Stimulated activated CD4-positive, alpha-beta T cell treated with anti-CD3 and anti-CD28 coated beads, Interleukin-2, amount 100 ng/mL, for 24 hours (primary cell): Measurements from ENCODE around the gene MYOD1.

ENCODE experiments used
- DNase-seq, 2 donors: peaks; one replicate each; pipeline ENCODE4 v3.0.0-alpha.2; 2020

The MYOD1 gene

GRCh38 chr11:17703951-17704350, 15.4 kb upstream of the MYOD1 start:
- no peak for DNase-seq

GRCh38 chr11:17707830-17708229, 11.5 kb upstream of the MYOD1 start:
- no peak for DNase-seq

DNA sequence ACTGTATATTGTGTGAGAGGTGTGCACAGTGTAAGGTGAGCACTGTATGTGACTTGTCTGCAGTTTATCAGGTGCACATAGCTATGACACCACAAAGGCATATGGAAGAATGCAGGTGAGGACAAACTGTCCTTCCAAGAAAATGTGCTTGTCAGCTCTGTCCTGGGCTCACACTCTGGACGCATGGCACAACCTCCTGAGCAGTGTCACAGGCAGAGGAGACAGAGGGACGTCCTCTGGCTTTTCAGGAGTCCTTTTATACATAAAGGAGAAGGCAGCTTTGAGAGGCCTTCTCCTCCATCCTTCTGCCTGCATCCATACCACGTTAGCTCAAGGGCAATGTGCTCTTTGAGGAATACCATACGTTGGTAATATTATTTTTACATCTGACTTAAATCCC, 7.5 kb upstream of the MYOD1 start:
- DNase-seq, result no peak

DNA sequence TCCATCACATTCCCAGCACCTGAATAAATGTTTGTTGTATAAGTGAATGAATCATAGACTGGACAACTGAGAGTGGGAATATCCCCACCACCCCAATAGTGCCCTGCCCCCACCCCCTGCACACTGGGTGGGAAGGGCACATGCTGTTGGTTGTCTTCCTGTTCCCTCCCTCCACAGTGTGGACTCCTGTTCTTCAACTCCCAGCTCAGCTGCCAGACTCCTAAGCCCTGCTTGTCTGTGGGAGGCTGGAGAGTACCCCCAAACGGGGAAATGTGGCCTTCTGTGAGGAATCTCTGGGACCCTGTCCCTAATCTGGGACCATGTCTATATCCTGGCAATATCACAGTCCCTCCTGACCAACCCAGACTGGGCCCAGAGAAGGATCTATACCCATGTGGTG, 5.5 kb upstream of the MYOD1 start:
- no peak for DNase-seq

- DNase-seq, result no peak
These were observed 5.0 kb upstream of the MYOD1 start for GRCh38 chr11:17714356-17714854.

DNA sequence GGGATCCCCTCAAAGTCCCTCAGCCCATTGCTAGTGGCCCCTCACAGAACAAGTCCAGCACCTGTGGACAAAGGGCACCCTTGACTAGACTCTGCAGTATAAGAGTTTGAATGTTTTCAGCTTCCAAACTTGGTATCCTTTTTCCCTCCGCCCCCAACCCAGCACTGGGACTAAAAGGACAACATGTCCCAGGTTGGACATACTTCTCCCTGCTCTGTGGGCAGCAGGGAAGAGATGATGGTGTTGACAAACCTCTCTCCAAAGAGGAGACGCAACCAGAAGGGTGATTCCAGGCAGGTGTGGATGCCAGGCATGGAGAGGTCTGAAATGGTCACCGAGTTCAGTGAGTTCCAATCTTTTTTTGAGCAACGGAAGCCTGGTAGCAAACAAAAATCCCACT, 4.5 kb upstream of the MYOD1 start:
- no peak for DNase-seq

DNA sequence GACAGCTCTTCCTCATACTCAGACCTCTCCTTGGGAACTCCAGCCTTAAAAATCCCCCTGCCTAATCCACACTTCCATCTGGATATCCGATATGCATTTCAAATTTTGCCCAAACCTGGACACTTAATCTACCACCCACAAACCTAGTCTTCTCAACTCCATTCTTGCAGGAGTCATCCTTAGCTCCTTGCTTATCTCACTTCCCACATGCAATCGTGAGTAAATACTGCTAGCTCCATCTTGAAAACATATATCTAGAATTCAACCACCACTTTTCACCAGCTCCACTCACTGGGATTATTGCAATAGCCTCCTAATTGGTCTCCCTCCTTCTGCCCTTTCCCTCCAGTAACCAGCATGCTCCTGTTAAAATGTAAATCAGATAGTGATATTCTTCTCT, 2.6 kb upstream of the MYOD1 start:
- no peak for DNase-seq

- no peak for DNase-seq
These were observed 1.4 kb upstream of the MYOD1 start for GRCh38 chr11:17718015-17718414.

GRCh38 chr11:17718510-17718962, 835 bp upstream of the MYOD1 start:
- no peak for DNase-seq

- DNase-seq, result peak in 1 of 2 donors; percentile 18
These were observed 796 bp downstream of the MYOD1 start for GRCh38 chr11:17719938-17720795.

DNA sequence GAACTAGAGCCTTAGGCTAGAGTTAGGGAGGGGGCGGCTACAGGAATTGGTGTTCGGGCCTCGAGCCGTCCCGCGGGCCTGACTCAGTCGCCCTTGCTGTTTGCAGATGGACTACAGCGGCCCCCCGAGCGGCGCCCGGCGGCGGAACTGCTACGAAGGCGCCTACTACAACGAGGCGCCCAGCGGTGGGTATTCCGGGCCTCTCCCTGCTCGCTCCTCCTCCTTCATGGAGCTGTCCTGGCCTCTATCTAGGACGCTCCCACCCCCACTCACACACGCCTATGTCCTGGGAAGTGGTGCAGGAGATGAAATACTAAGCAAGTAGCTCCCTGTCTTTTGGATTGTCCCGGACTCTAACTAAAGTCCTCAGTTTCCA, 1.4 kb downstream of the MYOD1 start:
- DNase-seq, result no peak

GRCh38 chr11:17721242-17721999, 2.0 kb downstream of the MYOD1 start:
- DNase-seq, result no peak

GRCh38 chr11:17722000-17722643, 2.8 kb downstream of the MYOD1 start:
- no peak for DNase-seq

- no peak for DNase-seq
These were observed 4.9 kb downstream of the MYOD1 start for GRCh38 chr11:17724020-17724908.

GRCh38 chr11:17725174-17725573, 5.8 kb downstream of the MYOD1 start:
- no peak for DNase-seq

DNA sequence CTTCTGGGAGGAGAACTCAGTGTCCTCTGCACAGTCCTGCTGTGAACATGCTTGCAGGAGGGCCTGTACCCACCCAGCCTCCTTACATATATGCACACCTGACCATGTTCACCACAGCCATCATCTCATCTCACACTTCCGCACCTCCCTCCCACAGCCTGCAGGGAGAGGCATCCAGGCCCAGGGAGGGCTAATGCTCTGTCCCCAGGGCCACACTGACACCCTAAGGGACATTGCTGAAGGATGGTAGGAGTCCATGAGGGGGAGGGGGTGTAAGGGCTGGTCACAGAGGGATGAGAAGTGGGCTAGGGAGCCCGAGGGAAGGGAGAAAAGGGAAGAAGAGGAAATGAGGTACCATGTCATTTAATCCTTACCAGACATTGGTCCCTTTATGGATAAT, 10.8 kb downstream of the MYOD1 start:
- DNase-seq, result no peak

DNA sequence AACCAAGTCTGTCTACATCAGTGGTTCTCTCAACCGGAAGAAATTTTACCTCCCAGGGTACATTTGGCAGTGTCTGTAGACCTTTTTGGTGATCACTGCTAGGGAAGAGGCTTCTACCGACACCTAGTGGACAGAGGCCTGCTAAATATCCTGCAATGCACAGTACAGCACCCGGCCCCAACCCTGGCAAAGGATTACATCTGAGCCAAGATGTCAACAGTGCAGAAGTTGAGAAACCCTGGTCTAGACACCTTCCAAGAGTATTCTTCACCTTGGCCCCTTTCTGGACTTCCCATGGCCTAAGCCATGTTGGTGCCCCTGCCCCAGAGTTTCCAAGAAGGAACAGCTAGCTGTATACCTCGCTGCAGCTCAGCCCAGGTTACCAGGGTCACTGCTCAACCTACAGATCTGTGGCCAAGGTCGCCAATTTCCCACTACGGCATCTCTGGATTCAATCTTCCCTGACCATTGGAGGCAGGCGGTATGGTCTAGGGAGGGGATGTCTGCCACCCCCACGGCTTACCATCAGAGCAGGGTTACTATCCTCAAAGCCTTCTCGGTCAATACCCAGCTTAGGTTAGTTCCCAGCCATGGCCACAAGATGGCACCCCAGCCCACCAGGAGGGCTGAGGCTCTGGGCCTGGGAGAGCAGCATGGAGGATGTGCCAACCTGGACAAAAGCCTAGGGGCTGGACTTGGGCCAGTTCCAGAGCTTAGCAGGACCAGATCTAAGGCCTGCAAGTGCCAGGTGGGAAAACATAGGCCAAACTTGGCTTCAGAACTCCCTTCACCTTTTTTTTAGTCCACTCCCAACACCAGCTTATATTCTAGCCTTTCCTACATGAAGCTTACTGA, 11.5 kb downstream of the MYOD1 start:
- peak; percentile 70 to 79 for DNase-seq

- DNase-seq, result no peak
These were observed 13.9 kb downstream of the MYOD1 start for GRCh38 chr11:17733261-17733660.

DNA sequence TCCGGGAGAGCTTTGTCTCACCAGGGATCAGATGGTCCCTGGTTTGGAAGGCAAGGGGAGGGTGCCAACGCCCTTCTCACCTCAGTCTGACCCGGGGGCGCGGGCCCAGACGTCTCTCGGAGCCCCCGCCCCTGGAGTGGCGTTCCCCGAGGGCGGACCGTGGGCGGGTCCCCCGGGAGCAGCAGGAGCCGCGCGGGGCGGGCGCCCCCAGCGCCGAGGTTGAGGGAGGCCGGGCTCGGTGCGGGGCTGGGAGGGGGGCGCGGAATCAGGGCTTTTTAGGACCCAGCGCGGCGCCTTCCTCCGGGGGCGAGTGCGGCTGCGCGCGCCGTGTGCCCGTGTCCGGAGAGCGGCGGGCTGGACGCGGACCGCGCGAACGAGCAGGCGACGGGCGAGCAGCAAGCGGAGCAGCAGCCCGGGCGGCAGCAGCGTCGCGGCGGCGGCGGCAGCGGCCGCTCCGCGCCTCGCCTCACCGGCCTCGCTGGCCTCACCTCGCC, 15.1 kb downstream of the MYOD1 start, which contains the start of gene KCNC1:
KCNC1 (plus strand) TSS at position 364 of the 494 bp plus-strand sequence. CDS start 1,222 bp downstream, outside the sequence.
- DNase-seq, result peak in 1 of 2 donors; percentile 15

DNA sequence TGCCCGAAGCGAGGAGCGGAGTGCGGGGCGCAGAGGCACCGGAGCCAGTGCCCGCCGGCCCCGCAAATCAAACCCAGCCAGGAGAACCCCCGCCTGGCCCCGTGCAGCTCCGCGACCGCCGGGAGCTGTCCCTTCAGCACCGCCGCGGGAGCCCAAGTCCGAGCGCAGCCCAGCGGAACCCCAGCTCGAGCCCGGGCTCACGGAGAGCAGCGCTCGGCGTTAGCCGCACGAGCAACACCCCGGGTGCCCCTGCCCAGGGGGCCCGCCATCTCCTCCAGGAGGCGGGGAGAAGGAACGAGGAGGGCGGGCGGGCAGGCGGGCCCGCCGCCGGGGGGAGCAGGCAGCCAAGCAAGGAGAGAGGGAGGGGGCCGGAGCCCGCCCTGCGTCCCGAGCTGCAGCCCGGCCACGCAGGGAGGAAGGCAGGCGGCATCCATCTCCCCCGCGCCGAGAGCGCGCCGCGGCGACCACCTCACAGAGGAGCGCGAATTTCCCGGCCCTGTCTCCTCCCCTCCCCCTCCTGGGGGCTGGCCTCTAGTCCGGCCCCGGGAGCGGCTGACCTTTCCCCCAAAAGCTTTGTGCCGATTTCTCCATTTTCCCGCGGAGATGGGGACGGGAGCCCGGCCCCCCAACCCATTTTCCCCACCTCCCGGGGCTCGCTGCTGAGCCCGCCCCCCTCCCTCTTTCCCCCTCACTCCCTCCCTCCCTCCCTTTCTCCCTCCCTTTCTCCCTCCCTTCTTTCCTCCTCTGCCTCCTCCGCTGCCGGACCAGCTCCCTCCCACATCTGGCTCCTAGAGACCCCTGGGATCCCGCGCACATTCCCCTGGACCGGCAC, 15.8 kb downstream of the MYOD1 start:
- peak; percentile 27 to 62 for DNase-seq
